NCI-H2227 (cell line): ENCODE measurements around the gene KCNIP3.
A peak's percentile ranks its signal among the peaks of the same experiment; 100 is the strongest.
"Not testable (repeated sequence)": the region's sequence is repeated elsewhere in the genome, so short reads cannot be mapped to it uniquely, and the experiment has no call there.

Experiments
- DNase-seq: peaks from one replicate; lab custom pipeline; 2025; ENCODE audit not compliant: unreplicated experiment; lab: John Stamatoyannopoulos, UW

KCNIP3 gene

DNA sequence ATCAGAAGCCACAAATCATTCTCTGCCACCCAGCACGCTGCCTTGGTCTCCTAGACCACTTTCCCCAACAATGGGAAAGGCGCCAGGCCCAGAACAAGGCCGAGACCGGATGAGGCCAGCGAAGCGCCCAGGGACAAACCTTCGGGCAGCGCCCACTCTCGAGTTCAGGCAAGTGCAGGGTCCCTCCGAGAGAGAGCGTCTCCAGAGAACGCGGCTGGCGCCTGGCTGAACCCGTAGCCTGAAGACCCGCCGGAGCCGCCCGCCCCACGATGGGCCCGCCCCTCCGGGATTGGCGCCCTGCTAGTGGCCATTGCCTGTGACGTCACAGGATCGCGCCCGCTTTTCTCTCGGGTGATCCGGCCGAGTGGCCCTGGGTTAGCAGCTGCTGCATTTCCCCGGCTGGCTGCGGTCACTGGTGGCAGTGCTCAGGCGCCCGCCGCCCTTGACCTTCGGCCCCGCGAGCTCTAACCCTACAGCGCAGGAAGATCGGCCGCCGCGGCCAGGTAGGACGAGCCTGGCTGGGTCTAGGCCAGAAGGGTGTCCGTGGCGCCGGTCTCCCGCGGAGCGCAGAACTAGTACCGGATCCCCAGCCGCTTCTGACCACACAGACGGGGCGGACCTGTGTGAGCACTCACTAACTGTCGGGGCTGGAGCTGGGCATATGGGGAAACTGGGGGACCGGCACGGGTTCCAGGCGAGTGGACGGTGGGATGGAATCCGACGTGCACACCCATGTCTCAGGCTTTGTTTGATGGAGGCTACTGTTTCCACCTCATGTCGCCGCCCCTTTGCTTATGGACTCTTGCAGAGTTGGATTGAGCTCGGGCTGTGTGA lies 105.4 kb downstream of the KCNIP3 start, which contains the start of gene FAHD2A:
FAHD2A (plus strand) TSS at position 339 of the 834 bp plus-strand sequence. CDS start 2,851 bp downstream, outside the sequence.
- peak; percentile 94 for DNase-seq

- peak; percentile 27 for DNase-seq
Observed at GRCh38 chr2:95403204-95403721, 106.1 kb downstream of the KCNIP3 start.

GRCh38 chr2:95403824-95404223 lies 106.7 kb downstream of the KCNIP3 start:
- not testable (repeated sequence) for DNase-seq

GRCh38 chr2:95404676-95405075 lies 107.5 kb downstream of the KCNIP3 start:
- DNase-seq = not testable (repeated sequence)

DNA sequence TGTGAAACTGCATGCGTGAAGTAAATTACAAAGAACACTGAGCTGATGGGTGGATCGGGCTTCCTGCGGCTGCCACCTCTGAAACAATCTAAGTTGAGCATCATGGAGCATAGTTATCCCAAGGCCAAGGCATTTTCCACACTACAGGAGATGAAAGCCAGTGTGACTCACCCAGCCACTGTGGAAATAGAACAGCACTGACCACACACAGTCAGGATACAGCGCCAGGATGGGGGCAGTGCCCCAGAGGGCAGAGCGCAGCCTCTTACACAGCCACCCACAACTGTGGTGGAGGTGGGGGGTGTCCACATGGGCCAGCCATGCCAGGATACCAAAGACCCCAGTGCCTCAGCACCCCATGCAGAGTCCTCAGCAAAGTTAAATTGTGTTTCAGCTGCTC lies 114.1 kb downstream of the KCNIP3 start:
- not testable (repeated sequence) for DNase-seq

GRCh38 chr2:95414015-95414594 lies 117.0 kb downstream of the KCNIP3 start:
- peak; percentile 71 for DNase-seq

DNA sequence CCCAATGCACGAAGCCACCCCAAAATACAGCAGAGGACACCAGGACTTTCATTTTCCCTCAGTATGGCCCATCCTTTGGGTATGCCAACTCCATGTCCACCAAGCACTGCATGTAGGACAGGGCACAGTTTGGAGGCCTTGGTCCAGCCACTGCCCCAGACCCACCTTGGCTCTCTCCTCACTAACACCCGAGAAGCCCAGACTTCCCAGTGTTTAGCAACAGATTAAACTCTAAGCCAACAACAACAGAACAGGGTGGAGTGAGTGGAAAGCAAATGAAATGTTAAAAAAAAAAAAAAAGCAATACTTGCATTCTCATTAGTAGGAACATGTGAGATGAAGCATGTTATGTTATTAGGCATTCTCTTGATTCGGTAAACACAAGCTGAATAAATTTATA lies 118.0 kb downstream of the KCNIP3 start:
- not testable (repeated sequence) for DNase-seq

- DNase-seq = not testable (repeated sequence)
Observed at GRCh38 chr2:95415561-95415960, 118.4 kb downstream of the KCNIP3 start.

GRCh38 chr2:95427196-95427867 lies 130.2 kb downstream of the KCNIP3 start:
- DNase-seq = not testable (repeated sequence)

GRCh38 chr2:95429748-95430467 lies 132.8 kb downstream of the KCNIP3 start:
- DNase-seq = not testable (repeated sequence)

- DNase-seq = not testable (repeated sequence)
Observed at GRCh38 chr2:95433373-95433772, 136.2 kb downstream of the KCNIP3 start.

DNA sequence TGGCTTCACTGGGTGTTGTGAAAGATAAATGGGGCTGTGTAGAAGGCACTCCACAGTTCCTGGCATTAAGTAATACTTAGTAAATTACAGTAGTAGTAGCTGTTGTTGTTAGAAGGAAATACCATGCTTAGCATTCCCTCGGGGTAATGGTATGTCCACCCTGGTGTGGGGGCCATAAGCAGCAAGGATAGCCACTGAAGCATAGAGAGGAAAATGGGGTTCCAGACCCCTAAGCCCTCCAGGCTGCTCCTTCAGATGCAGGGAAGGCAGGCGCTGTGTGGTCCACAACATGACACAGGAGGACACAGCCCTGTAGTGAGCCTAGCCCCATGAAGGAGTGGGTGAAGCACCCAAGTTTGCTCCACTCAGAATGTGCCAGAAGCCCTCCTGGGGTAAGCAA lies 136.8 kb downstream of the KCNIP3 start:
- DNase-seq = not testable (repeated sequence)

DNA sequence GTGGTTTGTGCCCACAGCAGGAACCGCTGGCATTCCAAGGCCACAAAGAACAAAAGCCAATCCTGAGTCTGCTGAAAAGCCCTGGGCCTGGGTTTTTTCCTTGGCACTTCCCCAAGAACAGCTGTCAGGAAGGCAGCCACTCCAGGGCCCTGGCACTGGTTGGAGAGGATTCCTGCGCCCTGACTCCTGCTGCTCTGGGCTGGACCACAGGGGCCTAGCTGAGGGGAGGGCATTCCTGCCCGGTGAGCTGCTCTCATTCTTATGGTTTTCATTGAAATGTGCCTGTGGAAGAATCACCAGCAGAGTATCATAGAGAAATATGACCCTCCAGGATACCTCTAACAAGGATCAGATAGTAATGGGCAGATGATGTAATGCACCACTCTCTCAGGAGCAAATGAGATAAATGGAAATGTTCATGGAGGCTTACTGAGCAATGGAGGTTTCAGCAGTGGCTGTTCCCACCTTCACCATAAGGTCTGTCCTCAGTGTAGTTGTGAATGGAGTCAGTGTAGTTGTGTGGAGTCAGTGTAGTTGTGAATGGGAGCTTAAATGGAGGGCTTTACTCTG lies 137.4 kb downstream of the KCNIP3 start:
- not testable (repeated sequence) for DNase-seq

- DNase-seq = not testable (repeated sequence)
Observed at GRCh38 chr2:95435162-95435871, 138.2 kb downstream of the KCNIP3 start.
